ENCODE measurements around the gene CACNA2D2. TPM values are rescaled to one million over a fixed set of nuclear protein-coding genes. Genes with fewer than 3 reads are reported as not detected.

Gene CACNA2D2
- total RNA-seq, 2 donors from 2014 or later, result 5.6 to 9.1 TPM

DNA sequence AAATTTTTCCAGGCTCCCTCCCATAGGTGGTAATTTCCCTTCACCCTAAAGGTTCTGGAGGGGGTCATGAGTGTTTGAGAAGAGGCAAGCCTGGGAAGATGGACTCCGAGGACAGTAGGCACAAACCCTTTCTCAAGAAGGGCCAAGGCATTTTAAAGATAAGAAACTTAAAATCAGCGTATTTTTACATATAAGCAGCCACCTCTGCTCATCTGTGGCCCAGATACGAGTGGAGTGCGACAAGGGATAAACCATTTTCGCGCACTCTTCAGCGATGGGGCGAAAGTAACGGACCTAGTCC is 163.3 kb downstream of the CACNA2D2 start:
- Histone ChIP-seq H3K27ac (peak overlapping the region; percentile 36 to 42), H3K36me3 (no peaks in the 10 kb centered on the region), H3K27me3 (replicated peaks; ENCODE audit: insufficient read depth) (no peaks in the 10 kb centered on the region), H3K4me1 (replicated peaks) (peaks cover 19% of the 10 kb centered on the region), H3K4me3 (peak overlapping the region; percentile 28 to 31), H3K9me3 (no peaks in the 10 kb centered on the region)
- TF ChIP-seq POLR2A (IDR thresholded peaks at IDR 0.05) (no peak), POLR2AphosphoS5 (IDR thresholded peaks at IDR 0.05) (no peak)
- TF ChIP-seq, protein P1, sequence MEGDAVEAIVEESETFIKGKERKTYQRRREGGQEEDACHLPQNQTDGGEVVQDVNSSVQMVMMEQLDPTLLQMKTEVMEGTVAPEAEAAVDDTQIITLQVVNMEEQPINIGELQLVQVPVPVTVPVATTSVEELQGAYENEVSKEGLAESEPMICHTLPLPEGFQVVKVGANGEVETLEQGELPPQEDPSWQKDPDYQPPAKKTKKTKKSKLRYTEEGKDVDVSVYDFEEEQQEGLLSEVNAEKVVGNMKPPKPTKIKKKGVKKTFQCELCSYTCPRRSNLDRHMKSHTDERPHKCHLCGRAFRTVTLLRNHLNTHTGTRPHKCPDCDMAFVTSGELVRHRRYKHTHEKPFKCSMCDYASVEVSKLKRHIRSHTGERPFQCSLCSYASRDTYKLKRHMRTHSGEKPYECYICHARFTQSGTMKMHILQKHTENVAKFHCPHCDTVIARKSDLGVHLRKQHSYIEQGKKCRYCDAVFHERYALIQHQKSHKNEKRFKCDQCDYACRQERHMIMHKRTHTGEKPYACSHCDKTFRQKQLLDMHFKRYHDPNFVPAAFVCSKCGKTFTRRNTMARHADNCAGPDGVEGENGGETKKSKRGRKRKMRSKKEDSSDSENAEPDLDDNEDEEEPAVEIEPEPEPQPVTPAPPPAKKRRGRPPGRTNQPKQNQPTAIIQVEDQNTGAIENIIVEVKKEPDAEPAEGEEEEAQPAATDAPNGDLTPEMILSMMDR (IDR thresholded peaks at IDR 0.05), result no peak
- 63% methylated on average over 9 of the region's 9 CpGs for WGBS
- no peak for DNase-seq (ENCODE audit: low spot score)
- intact Hi-C loops (cut with DNase I), result loop anchor here (10.0 kb wide), 1 partner anchor 1065 kb away; no protein-coding TSS in a partner anchor

DNA sequence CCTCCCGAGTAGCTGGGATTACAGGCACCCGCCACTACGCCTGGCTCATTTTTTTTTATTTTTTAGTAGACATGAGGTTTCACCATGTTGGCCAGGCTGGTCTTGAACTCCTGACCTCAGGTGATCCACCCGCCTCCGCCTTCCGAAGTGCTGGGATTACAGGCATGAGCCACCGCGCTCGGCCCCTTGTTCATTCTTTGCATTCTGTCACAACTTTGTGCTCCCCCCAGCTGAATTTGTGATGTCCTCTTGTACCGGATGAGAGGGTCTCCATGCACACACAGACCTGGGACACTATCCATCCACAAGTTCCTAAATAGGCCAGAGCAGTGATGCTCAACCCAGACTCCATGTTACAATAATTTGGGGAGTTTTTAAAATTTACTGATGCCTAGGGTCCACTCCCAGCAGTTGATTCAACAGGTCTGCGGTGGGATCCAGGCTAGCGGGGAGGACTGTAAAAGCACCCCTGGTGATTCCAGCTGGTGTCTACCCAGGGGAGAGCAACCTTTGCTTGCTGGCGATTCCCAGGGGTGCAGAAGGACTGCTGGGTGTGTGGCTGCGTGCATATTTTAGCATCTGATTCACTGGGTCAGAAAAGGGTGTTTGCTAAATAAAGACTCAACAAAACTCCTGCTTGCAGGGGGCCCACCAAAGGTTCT is 163.8 kb downstream of the CACNA2D2 start:
- WGBS, result 93% methylated on average over 14 of the region's 14 CpGs
- DNase-seq (ENCODE audit: low spot score), result no peak
- H3K27ac ChIP-seq, result no peak overlapping the region
- intact Hi-C loops (cut with DNase I), result loop anchor here (10.0 kb wide), 1 partner anchor 1065 kb away; no protein-coding TSS in a partner anchor
- H3K9me3 ChIP-seq, result no peaks in the 10 kb centered on the region
- no peaks in the 10 kb centered on the region for H3K27me3 ChIP-seq (replicated peaks; ENCODE audit: insufficient read depth)
- no peaks in the 10 kb centered on the region for H3K36me3 ChIP-seq
- peaks cover 23% of the 10 kb centered on the region for H3K4me1 ChIP-seq (replicated peaks)
- TF ChIP-seq POLR2AphosphoS5 (IDR thresholded peaks at IDR 0.05), result no peak
- TF ChIP-seq, protein P1 (IDR thresholded peaks at IDR 0.05), result no peak
- TF ChIP-seq POLR2A (IDR thresholded peaks at IDR 0.05), result no peak
- H3K4me3 ChIP-seq, result peak overlapping the region in 1 of 2 donors; percentile 31

DNA sequence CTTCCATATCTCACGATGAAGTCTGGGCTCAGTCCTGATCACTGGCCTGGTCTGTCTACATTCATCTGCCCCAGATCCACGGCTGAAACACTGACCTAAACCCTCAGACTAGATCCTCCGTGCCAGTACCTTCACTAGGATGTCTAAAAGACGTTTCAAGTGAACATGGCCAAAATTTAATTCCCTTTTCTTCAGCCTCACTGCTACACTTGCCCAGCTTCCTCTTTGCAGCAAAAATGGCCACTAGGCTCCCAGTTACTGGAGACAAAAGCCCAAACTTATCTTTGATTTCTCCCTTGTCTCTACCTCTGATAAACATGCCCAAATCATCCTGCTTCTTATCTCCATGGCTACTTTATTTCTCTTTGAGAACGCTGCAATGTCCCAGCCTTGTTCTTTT is 164.5 kb downstream of the CACNA2D2 start:
- Histone ChIP-seq H3K4me1 (replicated peaks) (peaks cover 26% of the 10 kb centered on the region), H3K36me3 (no peaks in the 10 kb centered on the region), H3K27me3 (replicated peaks; ENCODE audit: insufficient read depth) (no peaks in the 10 kb centered on the region), H3K9me3 (no peaks in the 10 kb centered on the region), H3K4me3 (no peak overlapping the region), H3K27ac (peak overlapping the region in 1 of 2 donors; percentile 95)
- no peak for TF ChIP-seq POLR2A (IDR thresholded peaks at IDR 0.05)
- TF ChIP-seq, protein P1 (IDR thresholded peaks at IDR 0.05), result no peak
- TF ChIP-seq POLR2AphosphoS5 (IDR thresholded peaks at IDR 0.05), result no peak
- no peak for DNase-seq (ENCODE audit: low spot score)
- 82% methylated on average over 5 of the region's 5 CpGs for WGBS
- intact Hi-C loops (cut with DNase I), result no loop called here

DNA sequence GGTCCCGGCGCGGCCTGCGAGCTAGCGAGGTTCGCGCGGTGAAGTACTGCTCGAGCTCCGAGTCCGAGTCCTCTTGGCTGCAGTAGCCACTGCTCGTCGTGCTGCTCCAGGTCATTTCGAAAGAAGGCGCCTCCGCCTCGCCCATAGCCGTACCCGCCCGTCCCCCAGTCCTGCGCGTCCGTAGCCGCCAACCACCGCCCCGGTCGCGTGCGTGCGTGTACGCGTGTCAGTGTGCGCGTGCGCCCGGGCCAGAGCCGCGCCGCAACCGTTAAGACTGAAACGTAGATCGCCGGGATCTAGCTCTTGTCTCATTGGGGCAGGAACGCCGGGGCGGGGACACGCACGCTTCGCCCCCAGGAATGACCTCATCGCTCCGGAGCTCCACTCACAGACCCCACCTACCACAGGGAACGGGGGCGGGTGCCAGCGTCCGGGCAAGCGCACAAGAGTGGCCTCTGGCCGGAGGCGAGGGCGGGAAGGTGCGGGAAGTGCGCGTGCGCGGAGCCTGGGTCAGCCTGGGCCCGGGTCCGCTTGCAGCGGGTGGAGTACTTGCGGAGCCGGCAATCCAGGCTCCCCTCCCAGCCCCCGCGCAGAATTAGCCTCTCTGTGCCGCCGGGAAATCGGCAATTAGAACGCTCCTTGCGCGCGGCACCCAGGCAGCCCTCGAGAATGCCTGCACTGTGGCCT is 166.1 kb downstream of the CACNA2D2 start:
- Histone ChIP-seq H3K4me1 (replicated peaks) (peaks cover 34% of the 10 kb centered on the region), H3K4me3 (peak overlapping the region; percentile 64 to 78), H3K27me3 (replicated peaks; ENCODE audit: insufficient read depth) (no peaks in the 10 kb centered on the region), H3K36me3 (no peaks in the 10 kb centered on the region), H3K27ac (peak overlapping the region; percentile 93 to 95), H3K9me3 (no peaks in the 10 kb centered on the region)
- TF ChIP-seq POLR2A (IDR thresholded peaks at IDR 0.05) (peak; percentile 97), POLR2AphosphoS5 (IDR thresholded peaks at IDR 0.05) (peak; percentile 98)
- TF ChIP-seq, protein P1 (IDR thresholded peaks at IDR 0.05), result no peak
- DNase-seq (ENCODE audit: low spot score), result peak; percentile 99
- intact Hi-C loops (cut with DNase I), result no loop called here
- WGBS, result under 1% methylated on average over 76 of the region's 79 CpGs

All from prostate gland (tissue), 2 donors.